Transverse colon (tissue), 4 donors: ENCODE results near the gene TRPV4. TPM values are rescaled to one million over a fixed set of nuclear protein-coding genes. Genes with fewer than 3 reads are reported as not detected.
A peak's percentile ranks its signal among the peaks of the same experiment; 100 is the strongest.

Source experiments
- DNase-seq: peaks from one replicate; pipeline ENCODE4 v3.0.0-alpha.2; 2019
- H3K27ac ChIP-seq, 4 donors: fragments of 200-600 bp; sonication (generic); 2 replicates each; pipeline ENCODE4 v1.5.1; 2016 to 2018; ENCODE audit warnings: inconsistent platforms in 4 of 4
- H3K27me3 ChIP-seq: fragments of 200-600 bp; sonication (generic); 2 replicates; pipeline ENCODE4 v1.5.1; 2017; ENCODE audit warnings: inconsistent platforms
- H3K36me3 ChIP-seq, 4 donors: fragments of 200-600 bp; sonication (generic); 2 replicates each; pipeline ENCODE4 v1.5.1; 2017 to 2019; ENCODE audit warnings: inconsistent platforms in 4 of 4
- H3K4me1 ChIP-seq, 4 donors: fragments of 200-600 bp; sonication (generic); 2 replicates each; pipeline ENCODE4 v1.5.1; 2017 to 2020; ENCODE audit warnings: inconsistent platforms in 4 of 4
- H3K4me3 ChIP-seq, 4 donors: fragments of 200-600 bp; sonication (generic); 1 replicate in 1 of 4; 2 replicates in 3 of 4; pipeline versions ENCODE4 v1.5.1 to v1.6.1; 2017 to 2019; ENCODE audit warnings: inconsistent platforms in 4 of 4
- H3K9me3 ChIP-seq, 2 donors: fragments of 200-600 bp; sonication (generic); 2 replicates each; pipeline ENCODE4 v1.5.1; 2017 to 2019; ENCODE audit warnings: inconsistent platforms in 2 of 2
- EP300 ChIP-seq: sonication (generic); formaldehyde crosslinking; IDR thresholded peaks from one replicate; pipeline ENCODE4 v1.6.1; 2017; ENCODE audit warnings: antibody characterized with exemption, low read depth
- POLR2A ChIP-seq: fragments of 450-650 bp; IDR thresholded peaks from one replicate; pipeline ENCODE4 v1.6.1; 2016; ENCODE audit warnings: antibody characterized with exemption, mild to moderate bottlenecking, moderate library complexity
- POLR2AphosphoS5 ChIP-seq, 3 donors: sonication (generic); formaldehyde crosslinking; IDR thresholded peaks; one replicate each; pipeline ENCODE4 v1.6.1; 2016; ENCODE audit warnings: antibody characterized with exemption in 3 of 3
- WGBS, 2 donors: methylation state at CpG; one replicate each; pipeline ENCODE4 v1.1.5; 2018; ENCODE audit warnings: low coverage in 1 of 2; 5-methylcytosine and 5-hydroxymethylcytosine counted together
- in situ Hi-C, 4 donors: fragments of 200-750 bp; cut with MboI; loops; one replicate each; pipeline versions ENCODE4 v1.15.0 to v1.15.1; 2017; ENCODE audit warnings: low sequenced_read_pairs in 3 of 4, low pct_ligation_motif_present in 1 of 4, low pct_unique_long_range_greater_than_20kb in 1 of 4
- intact Hi-C: fragments of 100-400 bp; cut with DNase I; formaldehyde crosslinking; loops from one replicate; pipeline ENCODE4 v1.15.1; 2023; ENCODE audit warnings: low total_unique reads
- total RNA-seq, 4 donors: library from RNA; depleted of rRNA; stranded (reverse); fragments of >200 nt; gene quantifications; one replicate each; pipeline ENCODE4 v1.1.0, GENCODE V29; 2016
- TF ChIP-seq, protein P1 (sequence below), 5 experiments: fragments of 200-600 bp in 3 of 5; fragments of 450-650 bp in 2 of 5; sonication (generic) in 3 of 5; IDR thresholded peaks; 1 replicate in 2 of 5; 2 replicates in 3 of 5; pipeline ENCODE4 v1.5.1; 2016 to 2017; ENCODE audit warnings: antibody characterized with exemption in 5 of 5, inconsistent platforms in 3 of 5, mild to moderate bottlenecking in 2 of 5, moderate library complexity in 1 of 5

The TRPV4 gene
- total RNA-seq, 4 donors from 2014 or later = 0.27 TPM; not detected in 3

DNA sequence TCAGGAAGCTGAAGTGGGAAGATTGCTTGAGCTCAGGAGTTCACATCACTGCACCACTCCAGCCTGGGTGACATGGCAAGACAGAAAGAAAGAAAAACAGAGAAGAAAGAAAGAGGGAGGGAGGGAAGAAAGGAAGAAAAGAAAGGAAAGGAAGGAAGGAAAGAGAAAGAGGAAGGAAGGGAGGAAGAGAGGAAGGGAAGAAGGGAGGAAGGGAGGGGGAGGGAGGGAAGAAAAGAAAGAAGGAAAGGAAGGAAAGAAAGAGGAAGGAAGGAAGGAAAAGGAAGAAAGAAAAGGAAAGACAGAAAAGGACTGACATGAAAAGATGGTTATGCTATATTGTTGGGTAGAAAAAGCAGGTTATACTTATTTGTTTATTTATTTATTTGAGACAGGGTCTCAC, 43.2 kb upstream of the TRPV4 start:
- Histone ChIP-seq H3K27me3 (no peaks in the 10 kb centered on the region), H3K4me1 (peaks cover 34 to 88% (median 58%) of the 10 kb centered on the region in 4 donors), H3K27ac (peak overlapping the region; percentile 79 to 80 (median 80)), H3K36me3 (no peaks in the 10 kb centered on the region), H3K4me3 (no peak overlapping the region), H3K9me3 (no peaks in the 10 kb centered on the region)
- no peak for DNase-seq
- intact Hi-C loops = no loop called here
- TF ChIP-seq POLR2AphosphoS5 (IDR thresholded peaks at IDR 0.05) (no peak), POLR2A (no peak), EP300 (no peak)
- TF ChIP-seq, protein P1, sequence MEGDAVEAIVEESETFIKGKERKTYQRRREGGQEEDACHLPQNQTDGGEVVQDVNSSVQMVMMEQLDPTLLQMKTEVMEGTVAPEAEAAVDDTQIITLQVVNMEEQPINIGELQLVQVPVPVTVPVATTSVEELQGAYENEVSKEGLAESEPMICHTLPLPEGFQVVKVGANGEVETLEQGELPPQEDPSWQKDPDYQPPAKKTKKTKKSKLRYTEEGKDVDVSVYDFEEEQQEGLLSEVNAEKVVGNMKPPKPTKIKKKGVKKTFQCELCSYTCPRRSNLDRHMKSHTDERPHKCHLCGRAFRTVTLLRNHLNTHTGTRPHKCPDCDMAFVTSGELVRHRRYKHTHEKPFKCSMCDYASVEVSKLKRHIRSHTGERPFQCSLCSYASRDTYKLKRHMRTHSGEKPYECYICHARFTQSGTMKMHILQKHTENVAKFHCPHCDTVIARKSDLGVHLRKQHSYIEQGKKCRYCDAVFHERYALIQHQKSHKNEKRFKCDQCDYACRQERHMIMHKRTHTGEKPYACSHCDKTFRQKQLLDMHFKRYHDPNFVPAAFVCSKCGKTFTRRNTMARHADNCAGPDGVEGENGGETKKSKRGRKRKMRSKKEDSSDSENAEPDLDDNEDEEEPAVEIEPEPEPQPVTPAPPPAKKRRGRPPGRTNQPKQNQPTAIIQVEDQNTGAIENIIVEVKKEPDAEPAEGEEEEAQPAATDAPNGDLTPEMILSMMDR (IDR thresholded peaks at IDR 0.05) = no peak
- in situ Hi-C loops = loop anchor here in 1 of 4 donors (10.0 kb wide), 1 partner anchor 72 kb away; no protein-coding TSS in a partner anchor

- in situ Hi-C loops = loop anchor here in 1 of 4 donors (10.0 kb wide), 1 partner anchor 71 kb away; no protein-coding TSS in a partner anchor
- peaks cover 34 to 90% (median 57%) of the 10 kb centered on the region in 4 donors for H3K4me1 ChIP-seq
- H3K36me3 ChIP-seq = no peaks in the 10 kb centered on the region
- TF ChIP-seq POLR2A (peak; percentile 24), EP300 (no peak), POLR2AphosphoS5 (IDR thresholded peaks at IDR 0.05) (peak; percentile 35 to 59 (median 56))
- TF ChIP-seq, protein P1 (IDR thresholded peaks at IDR 0.05) = peak in 1 of 5 experiments; percentile 11
- peak; percentile 82 for DNase-seq
- 28 to 48% methylated on average over 2 to 6 of the region's 6 CpGs for WGBS, 2 donors
- intact Hi-C loops = no loop called here
- H3K9me3 ChIP-seq = no peaks in the 10 kb centered on the region
- no peak overlapping the region for H3K4me3 ChIP-seq
- H3K27ac ChIP-seq = peak overlapping the region; percentile 79 to 80 (median 80)
- H3K27me3 ChIP-seq = no peaks in the 10 kb centered on the region
Measured at GRCh38 chr12:109875572-109876131, 42.5 kb upstream of the TRPV4 start.

- Histone ChIP-seq H3K27ac (peak overlapping the region in 3 of 4 donors; percentile 69 to 74 (median 74)), H3K4me3 (no peak overlapping the region), H3K36me3 (no peaks in the 10 kb centered on the region), H3K9me3 (no peaks in the 10 kb centered on the region), H3K4me1 (peaks cover 30 to 92% (median 47%) of the 10 kb centered on the region in 4 donors), H3K27me3 (no peaks in the 10 kb centered on the region)
- peak; percentile 33 for DNase-seq
- intact Hi-C loops = no loop called here
- 73 to 100% methylated on average over 3 to 6 of the region's 6 CpGs for WGBS, 2 donors
- in situ Hi-C loops = loop anchor here in 1 of 4 donors (10.0 kb wide), 1 partner anchor 69 kb away; no protein-coding TSS in a partner anchor
- no peak for TF ChIP-seq EP300
- TF ChIP-seq POLR2A = no peak
- no peak for TF ChIP-seq POLR2AphosphoS5 (IDR thresholded peaks at IDR 0.05)
- TF ChIP-seq, protein P1 (IDR thresholded peaks at IDR 0.05) = no peak
Measured at GRCh38 chr12:109873653-109874052, 40.5 kb upstream of the TRPV4 start.

DNA sequence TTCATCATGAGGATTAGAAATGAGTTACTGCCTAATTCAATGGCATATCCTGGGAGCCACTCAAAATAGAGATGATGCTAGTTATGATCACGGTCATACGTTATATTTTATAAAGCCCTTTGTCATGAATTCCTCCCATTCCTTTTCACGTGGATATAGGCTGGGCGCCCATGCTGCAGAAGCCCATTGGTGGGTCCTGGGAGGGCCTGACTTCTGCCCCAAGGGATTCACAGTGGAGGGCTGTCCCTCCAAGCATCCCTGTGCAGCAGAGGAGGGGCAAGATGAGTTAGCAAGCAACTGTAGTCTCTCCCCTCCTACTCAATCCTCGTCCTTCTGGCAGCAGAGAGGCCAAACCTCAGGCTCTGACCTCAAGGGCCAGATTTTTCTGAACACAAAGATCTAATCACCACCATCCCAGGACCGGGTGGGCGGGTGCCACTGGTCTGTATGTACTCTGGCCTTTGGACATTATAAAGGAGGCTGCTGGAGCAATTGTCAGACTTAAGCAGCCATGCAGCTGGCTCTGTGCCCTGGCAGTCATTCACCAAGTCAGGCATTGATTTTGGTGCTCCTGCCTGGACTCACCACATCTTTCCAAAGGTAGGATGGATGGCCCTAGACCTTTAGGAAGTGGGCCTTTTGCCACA, 38.6 kb upstream of the TRPV4 start:
- Histone ChIP-seq H3K4me3 (no peak overlapping the region), H3K36me3 (no peaks in the 10 kb centered on the region), H3K4me1 (peaks cover 19 to 83% (median 44%) of the 10 kb centered on the region in 4 donors), H3K9me3 (no peaks in the 10 kb centered on the region), H3K27me3 (no peaks in the 10 kb centered on the region), H3K27ac (peak overlapping the region; percentile 69 to 74 (median 74))
- in situ Hi-C loops (loop anchor here in 1 of 4 donors (10.0 kb wide), 1 partner anchor 67 kb away; no protein-coding TSS in a partner anchor), intact Hi-C loops (no loop called here)
- TF ChIP-seq EP300 (no peak), POLR2AphosphoS5 (IDR thresholded peaks at IDR 0.05) (peak in 2 of 3 donors; percentile 16 to 59), POLR2A (peak; percentile 15)
- TF ChIP-seq, protein P1 (IDR thresholded peaks at IDR 0.05) = no peak
- 65 to 72% methylated on average over 3 to 7 of the region's 7 CpGs for WGBS, 2 donors
- peak; percentile 88 for DNase-seq
